Adrenal gland (tissue), 12 donors: ENCODE measurements around the gene RPS28. TPM values are rescaled to one million over a fixed set of nuclear protein-coding genes. Genes with fewer than 3 reads are reported as not detected.

Experiments
- DNase-seq, 7 donors: peaks; one replicate each; pipeline ENCODE4 v3.0.0-alpha.2; 2019 to 2020
- H3K27ac ChIP-seq, 5 donors: fragments of 200-600 bp; sonication (generic) in 4 of 5; 1 replicate in 3 of 5; 2 replicates in 2 of 5; pipeline versions ENCODE4 v1.5.1 to v1.8.0; 2016 to 2020; ENCODE audit warnings: mild to moderate bottlenecking in 1 of 5
- H3K27me3 ChIP-seq: fragments of 200-600 bp; 2 replicates; pipeline ENCODE4 v1.8.0; 2021
- H3K36me3 ChIP-seq, 2 donors: fragments of 200-600 bp; replicated peaks in 1 of 2; 1 replicate in 1 of 2; 2 replicates in 1 of 2; pipeline versions ENCODE4 v1.5.1 to v1.8.0; 2018 to 2022
- H3K4me1 ChIP-seq, 2 donors: fragments of 200-600 bp; replicated peaks in 1 of 2; 1 replicate in 1 of 2; 2 replicates in 1 of 2; pipeline versions ENCODE4 v1.5.1 to v1.8.0; 2018 to 2021
- H3K4me3 ChIP-seq, 4 donors: fragments of 200-600 bp; sonication (generic) in 3 of 4; one replicate each; pipeline ENCODE4 v1.5.1; 2016 to 2018
- H3K9me3 ChIP-seq, 3 donors: fragments of 200-600 bp; sonication (generic) in 1 of 3; replicated peaks in 1 of 3; 1 replicate in 2 of 3; 2 replicates in 1 of 3; pipeline versions ENCODE4 v1.5.1 to v1.8.0; 2016 to 2021
- POLR2A ChIP-seq, 2 donors: fragments of 450-650 bp; IDR thresholded peaks; one replicate each; pipeline ENCODE4 v1.6.1; 2017; ENCODE audit warnings: antibody characterized with exemption in 2 of 2, mild to moderate bottlenecking in 2 of 2, moderate library complexity in 1 of 2
- WGBS, 4 donors: extraction: QIAGEN DNeasy Blood & Tissue Kit in 2 of 4; methylation state at CpG; one replicate each; pipeline versions ENCODE4 v1.1.5 to v1.1.7; 2013 to 2017; 5-methylcytosine and 5-hydroxymethylcytosine counted together
- intact Hi-C, 2 donors: fragments of 100-400 bp; cut with DNase I; formaldehyde crosslinking; loops; one replicate each; pipeline versions ENCODE4 v1.14.1 to v1.15.0; 2022 to 2023
- polyA plus RNA-seq, 3 donors: library from polyadenylated mRNA; stranded (reverse); fragments of 200-250 nt in 2 of 3; fragments of 350-450 nt in 1 of 3; fragmentation: Illumina TruSeq in 1 of 3; extraction: RNeasy Lipid Tissue Mini Kit (QIAGEN cat#74804) in 1 of 3; gene quantifications; one replicate each; pipeline ENCODE4 v1.2.3, GENCODE V29; 2013 to 2014
- total RNA-seq, 9 donors: library from RNA; depleted of rRNA in 4 of 9; stranded (reverse); fragments of >200 nt in 4 of 9; fragments of 120-200 nt in 1 of 9; fragmentation: NEBNext Ultra II Directional in 1 of 9; extraction: Animal tissue kit (Norgen Biotek cat#: 25700) in 1 of 9; gene quantifications; one replicate each; pipeline versions ENCODE4 v1.1.0 to v1.2.4, GENCODE V29; 2013 to 2023
- TF ChIP-seq, protein P1 (sequence below), 6 experiments: fragments of 450-650 bp in 4 of 6; fragments of 200-600 bp in 2 of 6; sonication (generic) in 1 of 6; IDR thresholded peaks; 1 replicate in 5 of 6; 2 replicates in 1 of 6; pipeline versions ENCODE4 v1.5.1 to v1.8.0; 2016 to 2021; ENCODE audit warnings: antibody characterized with exemption in 6 of 6, mild to moderate bottlenecking in 2 of 6, moderate library complexity in 1 of 6
- donor health status: healthy with polysubstance abuse.
- donor health status: Bipolar disorder and iron deficiency.
- donor health status: DM: yes; HTN: yes; CAD: no.
- donor health status: DM: no; HTN: no; CAD: no.
- donor health status: DM: no; HTN: no; CAD: no.
- donor health status: DM: yes; HTN: yes; CAD: no.

The RPS28 gene
- total and polyA plus RNA-seq, 12 donors = 155 to 1,896 (median 614) TPM

DNA sequence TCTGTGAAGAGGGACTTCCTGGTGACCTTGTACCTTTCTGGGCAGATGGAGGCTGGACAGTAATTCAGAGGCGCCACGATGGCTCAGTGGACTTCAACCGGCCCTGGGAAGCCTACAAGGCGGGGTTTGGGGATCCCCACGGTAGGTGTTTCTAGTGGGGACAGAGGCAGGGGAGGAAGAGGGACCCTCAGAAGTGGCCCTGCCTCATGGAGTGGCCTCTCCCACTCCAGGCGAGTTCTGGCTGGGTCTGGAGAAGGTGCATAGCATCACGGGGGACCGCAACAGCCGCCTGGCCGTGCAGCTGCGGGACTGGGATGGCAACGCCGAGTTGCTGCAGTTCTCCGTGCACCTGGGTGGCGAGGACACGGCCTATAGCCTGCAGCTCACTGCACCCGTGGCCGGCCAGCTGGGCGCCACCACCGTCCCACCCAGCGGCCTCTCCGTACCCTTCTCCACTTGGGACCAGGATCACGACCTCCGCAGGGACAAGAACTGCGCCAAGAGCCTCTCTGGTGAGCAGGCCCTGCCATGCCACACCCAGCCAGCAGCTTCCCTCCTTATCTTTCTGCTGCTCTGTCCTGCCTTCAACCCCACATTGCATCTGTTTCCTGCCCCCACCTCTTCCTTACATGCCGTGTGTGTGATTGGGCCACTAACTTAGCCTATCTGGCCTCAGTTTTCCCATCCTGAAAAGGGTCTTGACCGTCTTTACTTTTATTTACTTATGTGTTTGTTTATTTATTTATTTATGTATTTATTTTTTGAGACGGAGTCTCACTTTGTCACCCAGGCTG lies 49.9 kb downstream of the RPS28 start:
- peaks cover 19 to 20% of the 10 kb centered on the region in 2 donors for H3K4me1 ChIP-seq
- WGBS, 4 donors = 62 to 86% (median 85%) methylated on average over 16 to 28 of the region's 28 CpGs
- peaks cover 0 to 14% of the 10 kb centered on the region in 2 donors for H3K36me3 ChIP-seq
- intact Hi-C loops = no loop called here
- no peak for DNase-seq
- no peaks in the 10 kb centered on the region for H3K27me3 ChIP-seq
- no peaks in the 10 kb centered on the region for H3K9me3 ChIP-seq
- no peak overlapping the region for H3K4me3 ChIP-seq
- TF ChIP-seq, protein P1, sequence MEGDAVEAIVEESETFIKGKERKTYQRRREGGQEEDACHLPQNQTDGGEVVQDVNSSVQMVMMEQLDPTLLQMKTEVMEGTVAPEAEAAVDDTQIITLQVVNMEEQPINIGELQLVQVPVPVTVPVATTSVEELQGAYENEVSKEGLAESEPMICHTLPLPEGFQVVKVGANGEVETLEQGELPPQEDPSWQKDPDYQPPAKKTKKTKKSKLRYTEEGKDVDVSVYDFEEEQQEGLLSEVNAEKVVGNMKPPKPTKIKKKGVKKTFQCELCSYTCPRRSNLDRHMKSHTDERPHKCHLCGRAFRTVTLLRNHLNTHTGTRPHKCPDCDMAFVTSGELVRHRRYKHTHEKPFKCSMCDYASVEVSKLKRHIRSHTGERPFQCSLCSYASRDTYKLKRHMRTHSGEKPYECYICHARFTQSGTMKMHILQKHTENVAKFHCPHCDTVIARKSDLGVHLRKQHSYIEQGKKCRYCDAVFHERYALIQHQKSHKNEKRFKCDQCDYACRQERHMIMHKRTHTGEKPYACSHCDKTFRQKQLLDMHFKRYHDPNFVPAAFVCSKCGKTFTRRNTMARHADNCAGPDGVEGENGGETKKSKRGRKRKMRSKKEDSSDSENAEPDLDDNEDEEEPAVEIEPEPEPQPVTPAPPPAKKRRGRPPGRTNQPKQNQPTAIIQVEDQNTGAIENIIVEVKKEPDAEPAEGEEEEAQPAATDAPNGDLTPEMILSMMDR (IDR thresholded peaks at IDR 0.05) = no peak
- TF ChIP-seq POLR2A (IDR thresholded peaks at IDR 0.05) = no peak
- peak overlapping the region in 1 of 5 donors; percentile 38 for H3K27ac ChIP-seq

Other genes starting within 250 kb of the RPS28 start
- under 1 TPM in 2 of 9 donors, not detected in 7; 0.04 to 0.28 TPM for gene FBN3, start 171.9 kb upstream of the RPS28 start, total RNA-seq
- under 1 TPM in 2 of 3 donors, not detected in 1; 0.03 to 0.64 TPM for gene FBN3, start 171.9 kb upstream of the RPS28 start, polyA plus RNA-seq
- 10 to 100 TPM; 11.7 to 64.4 (median 33.9) TPM for gene CERS4, start 112.1 kb upstream of the RPS28 start, total RNA-seq
- 10 to 100 TPM in 2 of 3 donors, 1 to 10 TPM in 1; 5.5 to 34.9 (median 26.5) TPM for gene CERS4, start 112.1 kb upstream of the RPS28 start, polyA plus RNA-seq
- gene CD320, start 13.1 kb upstream of the RPS28 start, total RNA-seq = 100 to 1,000 TPM in 1 of 9 donors, 10 to 100 TPM in 8; 29.7 to 129 (median 57.4) TPM
- 10 to 100 TPM; 12.0 to 61.4 (median 34.1) TPM for gene CD320, start 13.1 kb upstream of the RPS28 start, polyA plus RNA-seq
- 100 to 1,000 TPM in 1 of 9 donors, 10 to 100 TPM in 7, 1 to 10 TPM in 1; 5.3 to 208 (median 73.7) TPM for gene NDUFA7, start 121 bp upstream of the RPS28 start, total RNA-seq
- 100 to 1,000 TPM; 140 to 502 (median 202) TPM for gene NDUFA7, start 121 bp upstream of the RPS28 start, polyA plus RNA-seq
- 10 to 100 TPM in 7 of 9 donors, 1 to 10 TPM in 2; 6.8 to 27.7 (median 16.4) TPM for gene KANK3, start 21.8 kb downstream of the RPS28 start, total RNA-seq
- 10 to 100 TPM in 2 of 3 donors, under 1 TPM in 1; 0.38 to 27.8 (median 23.6) TPM for gene KANK3, start 21.8 kb downstream of the RPS28 start, polyA plus RNA-seq
- gene ANGPTL4, start 42.7 kb downstream of the RPS28 start, total RNA-seq = 100 to 1,000 TPM in 2 of 9 donors, 10 to 100 TPM in 5, 1 to 10 TPM in 1, under 1 TPM in 1; 0.33 to 141 (median 23.3) TPM
- gene ANGPTL4, start 42.7 kb downstream of the RPS28 start, polyA plus RNA-seq = 10 to 100 TPM in 2 of 3 donors, 1 to 10 TPM in 1; 4.9 to 54.0 (median 46.8) TPM
- gene RAB11B, start 68.9 kb downstream of the RPS28 start, total RNA-seq = 100 to 1,000 TPM in 3 of 9 donors, 10 to 100 TPM in 6; 10.7 to 155 (median 79.5) TPM
- gene RAB11B, start 68.9 kb downstream of the RPS28 start, polyA plus RNA-seq = 100 to 1,000 TPM in 1 of 3 donors, 10 to 100 TPM in 2; 24.6 to 147 (median 64.9) TPM
- gene MARCHF2, start 91.8 kb downstream of the RPS28 start, total RNA-seq = 100 to 1,000 TPM in 3 of 9 donors, 10 to 100 TPM in 6; 18.9 to 200 (median 61.6) TPM
- gene MARCHF2, start 91.8 kb downstream of the RPS28 start, polyA plus RNA-seq = 10 to 100 TPM; 13.1 to 47.3 (median 44.2) TPM
- gene HNRNPM, start 123.5 kb downstream of the RPS28 start, total RNA-seq = 100 to 1,000 TPM in 4 of 9 donors, 10 to 100 TPM in 5; 51.7 to 164 (median 78.0) TPM
- gene HNRNPM, start 123.5 kb downstream of the RPS28 start, polyA plus RNA-seq = 100 to 1,000 TPM in 1 of 3 donors, 10 to 100 TPM in 2; 65.0 to 262 (median 76.7) TPM
- gene PRAM1, start 181.1 kb downstream of the RPS28 start, total RNA-seq = 1 to 10 TPM in 6 of 9 donors, under 1 TPM in 3; 0.24 to 3.1 (median 1.9) TPM
- 10 to 100 TPM in 1 of 3 donors, 1 to 10 TPM in 1, under 1 TPM in 1; 0.20 to 21.4 (median 4.4) TPM for gene PRAM1, start 181.1 kb downstream of the RPS28 start, polyA plus RNA-seq
- gene ZNF414, start 192.7 kb downstream of the RPS28 start, total RNA-seq = 10 to 100 TPM in 8 of 9 donors, 1 to 10 TPM in 1; 2.9 to 64.6 (median 25.0) TPM
- gene ZNF414, start 192.7 kb downstream of the RPS28 start, polyA plus RNA-seq = 100 to 1,000 TPM in 1 of 3 donors, 10 to 100 TPM in 1, 1 to 10 TPM in 1; 5.2 to 103 (median 49.6) TPM